Activated T-helper 17 cell treated with anti-CD3 and anti-CD28 coated beads, Interleukin-2, amount 50 U/mL, for 72 hours (primary cell): ENCODE measurements around the gene LRTM2. TPM values are rescaled to one million over a fixed set of nuclear protein-coding genes. Genes with fewer than 3 reads are reported as not detected.

Experiments
- ATAC-seq: fragments of 150-1000 bp; cut with Tn5 transposase; replicated peaks from 2 replicates; pipeline ENCODE4 v1.10.0; 2021; ENCODE audit warnings: mild to moderate bottlenecking, moderate library complexity
- H3K27ac Mint-ChIP-seq: one replicate; pipeline ENCODE4 v1.8.0; 2022; ENCODE audit warnings: mixed read lengths
- H3K27me3 Mint-ChIP-seq: one replicate; pipeline ENCODE4 v1.8.0; 2022; ENCODE audit warnings: mixed read lengths
- H3K36me3 Mint-ChIP-seq: one replicate; pipeline ENCODE4 v1.8.0; 2022; ENCODE audit warnings: low read depth, mild to moderate bottlenecking, mixed read lengths
- H3K4me1 Mint-ChIP-seq: one replicate; pipeline ENCODE4 v1.8.0; 2022; ENCODE audit warnings: mixed read lengths
- H3K4me3 Mint-ChIP-seq: one replicate; pipeline ENCODE4 v1.8.0; 2022; ENCODE audit warnings: mild to moderate bottlenecking, mixed read lengths
- H3K9me3 Mint-ChIP-seq: one replicate; pipeline ENCODE4 v1.8.0; 2022; ENCODE audit warnings: mixed read lengths
- total RNA-seq, 2 donors: library from RNA; stranded (reverse); gene quantifications; one replicate each; pipeline ENCODE4 v1.2.3, GENCODE V29; 2022

The LRTM2 gene
- total RNA-seq, 2 donors from 2014 or later: not detected

DNA sequence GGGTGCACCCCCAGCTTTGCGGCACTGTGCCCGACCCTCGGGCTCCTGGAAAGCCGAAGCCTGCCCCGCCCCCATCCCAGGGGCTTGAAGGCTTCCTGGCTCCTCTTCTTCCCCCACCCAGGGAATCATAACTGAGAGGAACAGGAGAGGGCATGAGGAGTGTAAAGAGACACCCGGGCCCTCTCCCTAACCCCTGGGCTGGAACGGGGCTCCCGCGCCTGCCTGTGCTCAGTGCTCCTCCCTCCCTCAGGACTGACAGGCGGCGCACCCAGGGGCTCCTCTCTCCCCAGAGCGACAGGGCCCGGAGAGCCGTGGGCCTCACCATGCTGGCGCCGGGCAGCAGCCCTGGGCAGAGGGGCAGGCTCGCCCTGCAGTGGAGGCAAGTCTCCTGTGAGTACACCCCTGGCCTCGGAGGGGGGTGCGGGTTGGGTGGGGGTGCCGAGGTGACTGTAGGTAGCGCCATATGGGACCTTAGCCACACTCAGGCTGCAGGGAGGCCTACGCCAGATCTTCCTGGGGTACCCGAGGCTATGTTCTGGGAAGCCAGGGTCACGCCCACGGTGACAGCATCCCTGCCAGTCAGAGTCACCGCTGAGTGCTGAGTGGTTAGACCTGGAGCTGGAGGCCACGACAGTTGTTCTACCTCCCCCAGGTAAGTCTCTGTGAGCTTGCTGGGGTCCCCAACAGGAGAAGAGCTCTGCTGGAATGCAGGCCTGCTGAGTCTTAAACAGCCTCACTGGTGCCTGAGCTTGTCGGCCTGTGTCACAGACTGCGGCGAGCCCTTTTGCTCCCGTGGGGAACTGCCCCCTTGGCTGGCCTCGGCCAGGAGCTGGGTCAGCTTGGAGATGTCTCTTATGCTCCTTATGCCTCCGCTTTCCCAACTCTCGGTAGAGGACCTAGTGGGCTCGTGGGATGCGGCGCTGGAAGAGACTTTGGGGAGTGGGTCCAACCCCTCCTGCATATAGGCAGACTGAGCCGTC, 7.8 kb downstream of the LRTM2 start:
- Mint-ChIP-seq H3K27ac (no peak overlapping the region), H3K36me3 (no peaks in the 10 kb centered on the region), H3K4me3 (no peak overlapping the region), H3K4me1 (no peaks in the 10 kb centered on the region), H3K9me3 (no peaks in the 10 kb centered on the region), H3K27me3 (peaks cover 14% of the 10 kb centered on the region)
- no peak for ATAC-seq

DNA sequence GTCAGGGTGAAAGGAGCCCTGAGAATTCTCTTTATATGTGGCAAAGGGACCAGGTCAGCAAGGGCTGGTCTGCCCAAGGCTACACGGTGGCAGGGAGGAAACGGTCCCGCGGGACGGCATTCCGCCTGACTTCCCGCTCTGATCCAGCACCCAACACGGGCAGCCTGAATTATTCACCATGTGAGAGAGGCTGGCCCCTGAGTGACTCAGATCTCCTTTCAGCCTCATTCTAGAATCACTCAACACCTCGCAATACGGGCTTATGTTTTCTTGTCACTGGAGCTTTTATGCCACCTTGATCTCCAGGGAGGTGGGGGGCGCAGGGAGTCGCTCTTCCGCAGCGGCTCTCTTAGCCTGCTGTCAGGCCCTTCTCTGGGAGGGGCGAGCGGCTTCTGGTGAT, 8.5 kb downstream of the LRTM2 start:
- ATAC-seq: no peak
- Mint-ChIP-seq H3K4me3 (no peak overlapping the region), H3K36me3 (no peaks in the 10 kb centered on the region), H3K4me1 (no peaks in the 10 kb centered on the region), H3K27me3 (peaks cover 21% of the 10 kb centered on the region), H3K9me3 (no peaks in the 10 kb centered on the region), H3K27ac (no peak overlapping the region)

GRCh38 chr12:1829306-1829900, 9.0 kb downstream of the LRTM2 start:
- H3K4me3 Mint-ChIP-seq: no peak overlapping the region
- no peaks in the 10 kb centered on the region for H3K36me3 Mint-ChIP-seq
- no peaks in the 10 kb centered on the region for H3K4me1 Mint-ChIP-seq
- H3K9me3 Mint-ChIP-seq: no peaks in the 10 kb centered on the region
- ATAC-seq: no peak
- peaks cover 21% of the 10 kb centered on the region for H3K27me3 Mint-ChIP-seq
- no peak overlapping the region for H3K27ac Mint-ChIP-seq

DNA sequence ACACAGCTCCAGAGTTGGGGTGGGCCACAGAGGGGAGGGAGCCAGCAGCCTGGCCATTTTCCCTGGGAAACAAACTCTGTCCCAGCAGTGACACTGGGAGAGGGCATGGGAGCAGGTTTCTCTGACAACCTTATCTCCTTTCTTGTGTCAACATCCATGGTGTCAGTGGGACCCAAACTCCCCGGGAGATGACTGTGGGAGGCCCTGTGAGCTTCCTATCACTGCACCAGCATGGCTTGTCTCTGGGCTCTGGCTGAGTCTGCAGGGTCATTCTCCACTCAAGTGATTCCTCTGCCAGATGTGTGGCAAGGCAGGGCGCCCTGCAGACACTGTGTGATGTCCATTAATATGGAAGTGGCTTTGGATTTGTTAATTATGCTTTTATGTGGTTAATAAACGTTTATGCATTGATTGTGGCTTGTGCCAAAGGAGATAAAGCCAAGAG, 10.1 kb downstream of the LRTM2 start:
- no peak for ATAC-seq
- H3K4me1 Mint-ChIP-seq: no peaks in the 10 kb centered on the region
- no peak overlapping the region for H3K4me3 Mint-ChIP-seq
- H3K36me3 Mint-ChIP-seq: no peaks in the 10 kb centered on the region
- no peaks in the 10 kb centered on the region for H3K9me3 Mint-ChIP-seq
- H3K27me3 Mint-ChIP-seq: peaks cover 23% of the 10 kb centered on the region
- H3K27ac Mint-ChIP-seq: no peak overlapping the region

DNA sequence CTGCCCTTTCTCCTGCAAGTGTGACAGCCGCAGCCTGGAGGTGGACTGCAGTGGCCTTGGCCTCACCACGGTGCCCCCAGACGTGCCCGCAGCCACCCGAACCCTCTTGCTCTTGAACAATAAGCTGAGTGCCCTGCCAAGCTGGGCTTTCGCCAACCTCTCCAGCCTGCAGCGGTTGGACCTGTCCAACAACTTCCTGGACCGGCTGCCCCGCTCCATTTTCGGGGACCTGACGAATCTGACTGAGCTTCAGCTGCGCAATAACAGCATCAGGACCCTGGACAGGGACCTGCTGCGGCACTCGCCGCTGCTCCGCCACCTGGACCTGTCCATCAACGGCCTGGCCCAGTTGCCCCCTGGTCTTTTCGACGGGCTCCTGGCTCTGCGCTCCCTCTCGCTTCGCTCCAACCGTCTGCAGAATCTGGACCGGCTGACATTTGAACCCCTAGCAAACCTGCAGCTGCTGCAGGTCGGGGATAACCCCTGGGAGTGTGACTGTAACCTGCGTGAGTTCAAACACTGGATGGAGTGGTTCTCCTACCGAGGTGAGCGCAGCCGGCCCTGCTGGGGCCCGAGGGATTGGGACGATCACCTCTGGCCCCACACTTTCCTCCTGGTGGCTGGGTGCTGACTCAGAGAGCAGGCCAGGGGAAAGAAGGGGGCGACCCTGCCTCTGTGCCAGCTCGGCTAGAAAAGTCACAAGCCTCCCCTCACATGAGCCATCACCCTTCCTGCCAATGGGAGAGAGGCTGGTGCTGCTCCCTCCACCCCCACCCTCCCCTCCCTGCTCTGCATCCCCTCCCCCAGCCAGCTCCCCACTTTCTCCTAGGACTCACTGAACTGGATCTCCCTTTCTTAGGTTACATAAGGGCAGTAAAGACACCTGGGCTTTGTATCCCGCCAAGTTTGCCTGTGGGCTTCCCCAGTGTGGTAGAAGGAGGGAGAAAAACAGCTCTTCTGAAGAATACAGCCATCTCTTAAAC, 10.9 kb downstream of the LRTM2 start:
- H3K27ac Mint-ChIP-seq: no peak overlapping the region
- H3K27me3 Mint-ChIP-seq: peaks cover 23% of the 10 kb centered on the region
- no peaks in the 10 kb centered on the region for H3K9me3 Mint-ChIP-seq
- H3K4me3 Mint-ChIP-seq: no peak overlapping the region
- H3K36me3 Mint-ChIP-seq: no peaks in the 10 kb centered on the region
- H3K4me1 Mint-ChIP-seq: no peaks in the 10 kb centered on the region
- no peak for ATAC-seq

DNA sequence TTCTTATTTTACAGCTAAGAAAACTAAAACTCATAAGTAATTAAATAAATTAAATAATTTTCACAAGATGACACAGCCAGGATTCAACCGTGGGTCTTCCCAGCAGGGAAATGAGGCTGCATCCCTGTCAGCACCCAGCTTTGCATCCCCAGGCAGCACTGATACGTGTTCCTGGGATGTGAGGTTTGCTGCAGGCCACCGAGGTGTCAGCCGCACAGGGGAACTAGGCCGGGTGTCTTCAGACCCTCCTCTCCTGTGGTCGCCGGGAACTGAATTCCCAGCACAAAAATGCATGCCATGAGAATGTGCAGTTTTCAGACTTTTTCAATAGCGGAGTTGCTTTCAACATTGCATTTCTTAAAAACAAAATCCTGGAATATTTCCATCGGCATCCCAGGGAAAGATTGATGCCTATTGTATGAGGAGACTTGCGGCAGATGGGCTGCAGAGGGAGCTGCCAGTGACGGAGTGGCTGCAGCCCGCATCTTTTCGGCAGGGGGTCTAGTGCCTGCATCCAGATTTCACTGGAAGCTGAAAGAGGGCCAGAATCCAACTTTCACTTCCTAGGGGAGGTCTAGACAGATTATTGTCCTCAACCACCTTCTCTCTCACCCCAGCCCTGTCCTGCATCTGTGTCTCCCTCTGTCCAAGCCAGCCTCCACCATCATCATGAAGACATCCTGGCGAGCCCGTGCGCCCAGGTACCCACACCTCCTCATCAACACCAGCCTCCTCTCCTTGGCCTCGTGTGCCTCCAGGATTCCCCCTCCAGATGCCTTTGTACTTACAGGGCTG, 12.6 kb downstream of the LRTM2 start:
- H3K9me3 Mint-ChIP-seq: no peaks in the 10 kb centered on the region
- H3K27me3 Mint-ChIP-seq: peaks cover 23% of the 10 kb centered on the region
- H3K27ac Mint-ChIP-seq: no peak overlapping the region

GRCh38 chr12:1833596-1834028, 13.2 kb downstream of the LRTM2 start:
- H3K27me3 Mint-ChIP-seq: peaks cover 23% of the 10 kb centered on the region
- H3K27ac Mint-ChIP-seq: no peak overlapping the region
- H3K36me3 Mint-ChIP-seq: no peaks in the 10 kb centered on the region
- no peak overlapping the region for H3K4me3 Mint-ChIP-seq
- ATAC-seq: no peak
- H3K9me3 Mint-ChIP-seq: no peaks in the 10 kb centered on the region
- H3K4me1 Mint-ChIP-seq: no peaks in the 10 kb centered on the region

More for the DNA sequence above, 12.6 kb downstream of the LRTM2 start:
- Mint-ChIP-seq H3K4me3 (no peak overlapping the region), H3K36me3 (no peaks in the 10 kb centered on the region), H3K4me1 (no peaks in the 10 kb centered on the region)
- ATAC-seq: no peak

DNA sequence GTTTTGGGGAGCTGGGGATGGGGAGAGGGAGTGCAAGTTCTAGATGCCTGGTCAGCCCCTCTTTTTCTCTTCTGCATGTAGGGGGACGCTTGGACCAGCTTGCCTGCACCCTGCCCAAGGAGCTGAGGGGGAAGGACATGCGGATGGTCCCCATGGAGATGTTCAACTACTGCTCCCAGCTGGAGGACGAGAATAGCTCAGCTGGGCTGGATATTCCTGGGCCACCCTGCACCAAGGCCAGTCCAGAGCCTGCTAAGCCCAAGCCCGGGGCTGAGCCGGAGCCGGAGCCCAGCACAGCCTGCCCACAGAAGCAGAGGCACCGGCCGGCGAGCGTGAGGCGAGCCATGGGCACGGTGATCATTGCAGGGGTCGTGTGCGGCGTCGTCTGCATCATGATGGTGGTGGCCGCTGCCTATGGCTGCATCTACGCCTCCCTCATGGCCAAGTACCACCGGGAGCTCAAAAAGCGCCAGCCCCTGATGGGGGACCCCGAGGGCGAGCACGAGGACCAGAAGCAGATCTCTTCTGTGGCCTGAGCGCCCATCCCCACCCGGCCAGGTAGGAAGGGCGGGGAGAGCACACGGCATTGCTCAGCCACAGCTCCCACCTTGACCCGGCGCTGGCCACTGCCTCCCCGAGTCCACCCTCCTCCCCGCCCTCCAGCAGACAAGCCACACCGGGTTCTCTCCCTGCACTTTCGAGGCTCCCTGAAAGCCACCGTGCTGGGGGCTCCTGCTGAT, 14.0 kb downstream of the LRTM2 start:
- H3K36me3 Mint-ChIP-seq: no peaks in the 10 kb centered on the region
- peaks cover 19% of the 10 kb centered on the region for H3K27me3 Mint-ChIP-seq
- ATAC-seq: no peak
- no peak overlapping the region for H3K4me3 Mint-ChIP-seq
- no peak overlapping the region for H3K27ac Mint-ChIP-seq
- no peaks in the 10 kb centered on the region for H3K9me3 Mint-ChIP-seq
- H3K4me1 Mint-ChIP-seq: no peaks in the 10 kb centered on the region

- Mint-ChIP-seq H3K36me3 (no peaks in the 10 kb centered on the region), H3K4me1 (no peaks in the 10 kb centered on the region), H3K4me3 (no peak overlapping the region), H3K9me3 (no peaks in the 10 kb centered on the region), H3K27ac (no peak overlapping the region), H3K27me3 (peaks cover 18% of the 10 kb centered on the region)
- ATAC-seq: no peak
These were observed 15.1 kb downstream of the LRTM2 start for GRCh38 chr12:1835211-1836131.

- peaks cover 16% of the 10 kb centered on the region for H3K27me3 Mint-ChIP-seq
- no peaks in the 10 kb centered on the region for H3K4me1 Mint-ChIP-seq
- ATAC-seq: no peak
- H3K4me3 Mint-ChIP-seq: no peak overlapping the region
- no peaks in the 10 kb centered on the region for H3K9me3 Mint-ChIP-seq
- no peak overlapping the region for H3K27ac Mint-ChIP-seq
- H3K36me3 Mint-ChIP-seq: no peaks in the 10 kb centered on the region
These were observed 16.0 kb downstream of the LRTM2 start for GRCh38 chr12:1836241-1836803.

GRCh38 chr12:1836854-1837421, 16.6 kb downstream of the LRTM2 start:
- H3K27ac Mint-ChIP-seq: no peak overlapping the region
- no peaks in the 10 kb centered on the region for H3K4me1 Mint-ChIP-seq
- no peaks in the 10 kb centered on the region for H3K36me3 Mint-ChIP-seq
- H3K4me3 Mint-ChIP-seq: no peak overlapping the region
- H3K9me3 Mint-ChIP-seq: no peaks in the 10 kb centered on the region
- no peak for ATAC-seq
- peaks cover 13% of the 10 kb centered on the region for H3K27me3 Mint-ChIP-seq
